LHCN-M2 (cell line): Measurements from ENCODE around the gene STK11. TPM values are rescaled to one million over a fixed set of nuclear protein-coding genes. Genes with fewer than 3 reads are reported as not detected.
"Not testable (repeated sequence)": the region's sequence is repeated elsewhere in the genome, so short reads cannot be mapped to it uniquely, and the experiment has no call there.

Source experiments
- DNase-seq: peaks from one replicate; pipeline ENCODE4 v3.0.0-alpha.2; 2012; ENCODE audit warnings: low read depth
- total RNA-seq: library from RNA; depleted of rRNA; stranded (reverse); fragments of >200 nt; gene quantifications from 2 replicates; pipeline ENCODE4 v1.2.3, GENCODE V29; 2014

STK11 gene
- total RNA-seq, 1 experiment from 2014 or later = 70.6 TPM

- no peak for DNase-seq
Observed at GRCh38 chr19:1169411-1169791, 36.2 kb upstream of the STK11 start.

- DNase-seq = no peak
Observed at GRCh38 chr19:1169921-1170885, 35.4 kb upstream of the STK11 start.

GRCh38 chr19:1170938-1171754, 34.4 kb upstream of the STK11 start:
- no peak for DNase-seq

GRCh38 chr19:1171755-1172352, 33.7 kb upstream of the STK11 start:
- no peak for DNase-seq

GRCh38 chr19:1172353-1173158, 33.0 kb upstream of the STK11 start:
- peak; percentile 67 for DNase-seq

- no peak for DNase-seq
Observed at GRCh38 chr19:1173159-1173844, 32.3 kb upstream of the STK11 start.

- peak; percentile 79 for DNase-seq
Observed at GRCh38 chr19:1173845-1174809, 31.5 kb upstream of the STK11 start, which contains the start of gene SBNO2. SBNO2 (minus strand) TSS chr19:1174268; CDS start chr19:1154276, 19,992 bp downstream.

- peak; percentile 94 for DNase-seq
Observed at GRCh38 chr19:1177322-1178114, 28.1 kb upstream of the STK11 start.

GRCh38 chr19:1181606-1182005, 24.0 kb upstream of the STK11 start:
- no peak for DNase-seq

- DNase-seq = no peak
Observed at GRCh38 chr19:1182068-1182467, 23.5 kb upstream of the STK11 start.

- DNase-seq = no peak
Observed at GRCh38 chr19:1182727-1183126, 22.9 kb upstream of the STK11 start.

GRCh38 chr19:1183543-1184172, 21.9 kb upstream of the STK11 start:
- DNase-seq = no peak

- no peak for DNase-seq
Observed at GRCh38 chr19:1189419-1189818, 16.2 kb upstream of the STK11 start.

GRCh38 chr19:1199531-1199930, 6.0 kb upstream of the STK11 start:
- no peak for DNase-seq

GRCh38 chr19:1200614-1201013, 5.0 kb upstream of the STK11 start:
- not testable (repeated sequence) for DNase-seq

- DNase-seq = no peak
Observed at GRCh38 chr19:1206150-1206863, 729 bp downstream of the STK11 start.

GRCh38 chr19:1206864-1207450, 1.4 kb downstream of the STK11 start:
- no peak for DNase-seq
